CD4-positive, alpha-beta T cell treated with Interleukin-4 for 1 hour (primary cell): Measurements from ENCODE around the gene SHC4.
A peak's percentile ranks its signal among the peaks of the same experiment; 100 is the strongest.
"Not testable (repeated sequence)": the region's sequence is repeated elsewhere in the genome, so short reads cannot be mapped to it uniquely, and the experiment has no call there.

Experiments used
- DNase-seq, 2 donors: peaks; one replicate each; pipeline ENCODE4 v3.0.0-alpha.2; 2020 to 2022

Gene SHC4, protein sequence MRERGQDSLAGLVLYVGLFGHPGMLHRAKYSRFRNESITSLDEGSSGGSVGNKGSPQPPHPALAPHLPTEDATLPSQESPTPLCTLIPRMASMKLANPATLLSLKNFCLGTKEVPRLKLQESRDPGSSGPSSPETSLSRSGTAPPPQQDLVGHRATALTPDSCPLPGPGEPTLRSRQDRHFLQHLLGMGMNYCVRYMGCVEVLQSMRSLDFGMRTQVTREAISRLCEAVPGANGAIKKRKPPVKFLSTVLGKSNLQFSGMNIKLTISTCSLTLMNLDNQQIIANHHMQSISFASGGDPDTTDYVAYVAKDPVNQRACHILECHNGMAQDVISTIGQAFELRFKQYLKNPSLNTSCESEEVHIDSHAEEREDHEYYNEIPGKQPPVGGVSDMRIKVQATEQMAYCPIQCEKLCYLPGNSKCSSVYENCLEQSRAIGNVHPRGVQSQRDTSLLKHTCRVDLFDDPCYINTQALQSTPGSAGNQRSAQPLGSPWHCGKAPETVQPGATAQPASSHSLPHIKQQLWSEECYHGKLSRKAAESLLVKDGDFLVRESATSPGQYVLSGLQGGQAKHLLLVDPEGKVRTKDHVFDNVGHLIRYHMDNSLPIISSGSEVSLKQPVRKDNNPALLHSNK

DNA sequence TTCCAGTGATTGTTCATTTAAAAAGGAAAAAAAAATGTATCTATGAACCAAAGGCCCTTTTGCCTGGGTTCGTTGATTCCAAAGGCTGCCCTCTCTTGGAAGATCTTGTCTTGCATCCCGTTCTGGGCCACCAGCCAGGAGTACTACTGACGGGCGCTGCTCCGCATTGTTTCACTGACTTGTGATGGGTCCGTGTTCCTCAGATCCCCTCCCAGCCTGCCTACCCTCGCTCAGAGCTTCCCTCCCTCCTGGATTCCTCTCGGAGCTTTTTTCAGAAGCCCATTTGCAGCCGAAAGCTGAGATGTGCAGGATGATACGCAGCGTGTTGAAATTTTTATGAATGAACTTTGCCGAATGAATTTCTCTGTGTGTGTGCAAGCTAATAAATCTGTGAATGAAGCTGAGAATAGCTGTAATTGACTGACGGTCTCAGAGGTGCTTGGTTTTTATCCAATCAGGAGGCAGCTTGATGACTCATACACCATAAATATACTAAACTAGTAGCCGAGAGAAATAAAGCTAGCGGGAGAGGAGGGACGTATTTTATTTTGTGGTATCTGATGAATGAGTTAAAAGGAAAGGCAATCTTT is at the start of gene SHC4:
TSS of gene SHC4 (minus strand) at position 396 of the 590 bp plus-strand sequence. CDS start 904 bp downstream, outside the sequence.
- DNase-seq: peak in 1 of 2 donors; percentile 50

GRCh38 chr15:48999314-48999713 is 35.6 kb upstream of the SHC4 start:
- DNase-seq: no peak

DNA sequence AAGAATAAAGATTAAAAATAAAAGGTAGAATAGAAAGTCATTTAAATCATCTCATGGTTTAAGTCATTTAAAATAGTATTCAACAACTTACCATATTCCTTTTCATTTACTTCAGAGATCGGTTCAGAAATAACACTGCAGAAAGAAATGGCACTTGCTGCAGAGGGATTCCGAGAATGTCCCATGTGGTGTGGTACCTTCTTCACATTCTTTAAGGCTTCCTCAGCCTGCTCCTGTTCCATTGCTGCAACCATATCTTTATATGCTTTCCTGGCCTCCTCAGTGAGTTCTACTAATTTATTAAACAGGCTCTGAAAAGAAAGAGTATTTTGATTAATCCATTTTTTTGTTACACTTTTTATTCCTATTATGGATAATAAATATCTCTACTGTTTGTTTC is 32.6 kb upstream of the SHC4 start:
- DNase-seq: no peak

- no peak for DNase-seq
These were observed 29.7 kb upstream of the SHC4 start for GRCh38 chr15:48993380-48993779.

DNA sequence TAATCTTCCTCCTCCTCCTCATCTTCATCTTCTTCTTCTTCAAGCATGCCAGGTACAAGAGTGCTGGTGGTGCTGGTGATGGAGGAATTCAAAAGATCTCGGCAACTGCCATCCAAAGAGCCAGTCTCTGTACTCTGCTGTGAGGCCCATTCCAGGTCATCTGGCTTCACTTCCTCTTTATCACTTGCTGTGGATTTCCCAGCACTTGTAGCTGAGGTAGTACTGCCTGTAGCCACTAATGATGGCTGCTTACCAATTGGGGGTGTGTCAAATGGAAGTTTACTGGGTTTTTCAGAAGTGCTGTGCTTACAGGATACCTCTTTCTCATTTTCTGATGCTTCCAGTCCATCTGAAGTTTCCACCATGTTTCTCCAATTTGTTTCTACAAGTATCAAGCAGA is 28.8 kb upstream of the SHC4 start:
- DNase-seq: no peak

- DNase-seq: no peak
These were observed 28.4 kb upstream of the SHC4 start for GRCh38 chr15:48992096-48992495.

DNA sequence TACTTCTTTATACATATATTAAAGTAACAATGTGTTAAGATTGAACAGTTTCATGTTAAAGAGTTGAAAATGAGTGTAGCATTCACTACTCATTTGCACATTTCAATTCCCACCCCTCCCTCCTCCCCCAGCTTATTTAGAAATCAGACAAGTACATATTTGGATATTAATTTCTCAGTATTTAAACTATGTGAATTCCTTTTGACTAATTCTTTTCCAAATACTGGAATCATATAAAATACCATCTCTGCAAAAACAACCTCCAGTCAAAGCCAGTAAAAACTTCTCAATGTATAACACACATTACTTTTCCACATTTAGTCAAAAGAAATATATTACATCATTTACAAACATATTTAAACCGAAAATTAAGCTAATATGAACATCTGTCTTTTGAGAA is 25.5 kb upstream of the SHC4 start:
- DNase-seq: no peak

DNA sequence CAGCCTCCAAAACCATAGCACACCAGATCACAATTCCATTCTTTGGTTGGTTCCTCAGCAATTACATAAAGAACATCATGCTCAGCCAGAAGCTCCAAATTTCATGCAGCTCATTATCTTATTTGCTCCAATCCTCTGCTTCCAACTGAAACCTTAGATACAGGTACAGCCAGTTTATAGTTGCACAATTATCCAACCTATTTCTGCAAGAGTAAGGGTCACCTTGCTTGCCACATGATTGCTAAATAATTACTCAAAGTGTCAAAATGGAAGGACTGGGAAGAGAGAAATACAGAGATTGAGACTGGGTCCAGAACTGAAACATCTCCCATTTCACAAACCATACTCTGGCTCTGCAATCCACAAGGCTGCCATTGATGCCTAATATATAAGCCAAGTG is 23.4 kb upstream of the SHC4 start:
- no peak for DNase-seq

- no peak for DNase-seq
These were observed 22.5 kb upstream of the SHC4 start for GRCh38 chr15:48986240-48986639.

DNA sequence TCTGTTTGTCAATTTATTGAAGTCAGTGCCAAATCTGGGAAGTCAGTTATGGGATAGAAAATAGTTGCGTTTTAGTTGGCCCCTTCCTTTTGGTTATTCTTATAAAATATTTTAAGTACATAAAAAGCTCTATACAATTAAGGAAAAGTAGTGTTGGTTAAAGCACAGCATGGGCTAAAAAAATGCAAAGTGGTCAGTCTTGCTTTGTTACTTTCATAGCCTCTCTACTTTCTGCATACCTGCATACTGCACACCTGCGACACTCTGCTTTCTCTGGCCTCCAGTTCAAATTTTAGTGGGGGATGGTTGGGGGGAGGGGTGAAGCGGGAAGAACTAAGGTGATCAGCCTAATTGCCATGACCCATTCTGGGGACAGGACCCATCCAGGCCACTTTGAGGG is 21.8 kb upstream of the SHC4 start:
- DNase-seq: no peak

- no peak for DNase-seq
These were observed 21.2 kb upstream of the SHC4 start for GRCh38 chr15:48984811-48985352.

GRCh38 chr15:48984021-48984710 is 20.4 kb upstream of the SHC4 start:
- DNase-seq: no peak

DNA sequence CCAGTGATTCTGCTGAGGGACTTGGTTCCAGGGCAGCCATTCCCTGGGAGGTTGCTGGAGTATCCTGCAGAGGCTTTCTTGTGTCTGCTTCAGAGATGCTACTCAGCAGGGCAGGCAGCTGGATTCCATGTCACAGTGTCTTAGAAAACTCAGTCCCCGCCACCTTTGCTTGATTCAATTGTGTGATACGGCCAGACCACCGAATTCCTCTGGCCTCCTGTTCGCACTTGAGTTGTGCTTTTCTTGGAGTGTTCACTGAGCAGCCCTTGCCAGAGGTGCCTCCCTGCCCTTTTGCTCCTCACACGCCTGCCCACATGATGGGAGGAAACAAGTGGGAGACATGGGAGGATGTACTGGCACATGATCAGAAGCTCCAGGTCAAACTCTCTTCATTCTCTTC is 19.6 kb upstream of the SHC4 start:
- DNase-seq: no peak

DNA sequence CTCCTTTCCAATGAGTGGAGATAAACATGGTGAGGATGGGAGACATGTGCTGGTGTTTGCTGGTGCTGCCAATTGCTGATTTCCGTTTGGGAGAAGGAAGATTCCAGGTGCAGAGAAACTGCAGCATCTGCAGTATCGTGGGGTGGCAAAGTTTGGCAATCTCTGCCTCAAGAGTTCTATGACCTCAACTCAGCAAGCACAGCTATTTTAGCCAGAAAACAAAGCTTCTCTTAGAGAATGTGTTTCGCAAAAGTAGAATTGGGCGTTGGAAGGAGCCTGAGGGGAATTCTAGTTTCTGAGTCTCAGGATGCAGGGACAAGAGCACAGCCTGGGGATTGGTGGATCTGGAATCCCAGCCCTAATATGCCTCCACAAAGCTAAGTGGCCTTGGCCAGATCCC is 18.2 kb upstream of the SHC4 start:
- DNase-seq: no peak

DNA sequence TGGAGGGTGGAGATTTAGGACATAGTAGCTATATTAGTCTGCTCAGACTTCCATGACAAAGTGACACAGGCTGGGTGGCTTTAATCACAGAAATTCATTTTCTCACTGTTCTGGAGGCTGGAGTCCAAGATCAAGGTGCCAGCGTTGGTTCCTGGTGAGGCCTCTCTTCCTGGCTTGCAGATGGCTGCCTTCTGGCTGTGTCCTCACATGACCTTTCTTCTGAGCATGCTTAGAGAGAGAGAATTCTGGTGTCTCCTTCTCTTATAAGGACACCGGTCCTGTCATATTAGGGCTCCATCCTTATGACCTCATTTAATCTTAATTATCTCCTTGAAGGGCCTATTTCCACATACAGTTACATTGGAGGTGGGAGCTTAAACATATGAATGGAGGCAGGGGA is 14.9 kb upstream of the SHC4 start:
- DNase-seq: no peak

- DNase-seq: no peak
These were observed 12.8 kb upstream of the SHC4 start for GRCh38 chr15:48976444-48977088.

DNA sequence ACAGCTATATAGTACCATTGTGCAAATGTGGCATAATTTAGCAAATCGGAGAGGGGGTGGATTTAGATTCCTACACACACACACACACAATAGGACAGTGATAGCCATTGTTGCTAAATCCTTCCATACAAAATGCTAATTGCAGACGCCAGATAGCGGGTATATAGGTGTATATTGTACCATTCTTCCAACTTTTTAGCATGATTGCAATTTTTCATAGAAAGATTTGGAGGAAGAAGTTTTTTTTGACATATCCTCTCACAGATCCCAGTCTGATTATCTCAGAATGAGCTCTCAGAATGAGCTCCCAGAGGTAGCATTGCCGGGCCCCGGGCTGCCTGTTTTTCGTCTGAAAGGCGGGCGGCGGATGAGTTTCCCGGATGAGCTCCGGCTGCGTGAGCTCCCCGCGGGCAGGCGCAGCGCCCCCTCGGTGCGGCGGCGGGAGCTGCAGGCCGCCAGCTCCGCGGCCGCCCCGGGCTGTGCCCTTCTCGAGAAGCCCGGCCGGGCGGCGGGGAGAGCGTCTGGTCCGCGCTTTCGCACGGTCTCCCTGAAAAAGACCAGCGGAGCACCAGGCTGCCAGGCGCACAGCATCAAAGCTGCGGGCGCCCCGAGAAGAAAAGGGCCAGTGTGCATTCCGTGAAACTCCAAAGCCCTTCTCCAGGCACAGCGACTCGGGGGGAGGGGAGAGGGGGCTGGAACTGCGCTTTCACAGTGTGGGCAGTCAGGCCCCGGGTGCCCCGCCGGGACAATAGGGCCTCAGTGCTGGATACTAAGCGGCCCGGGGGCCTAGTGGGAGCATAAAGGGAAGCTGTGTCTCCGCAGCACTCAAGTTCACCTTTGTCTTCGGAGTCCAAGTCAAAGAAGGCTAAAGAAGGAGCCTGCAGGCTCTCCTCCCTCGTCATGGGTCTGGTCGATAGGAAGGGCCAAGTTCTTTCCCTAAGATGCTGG is 12.0 kb upstream of the SHC4 start:
- DNase-seq: peak; percentile 65 to 67

GRCh38 chr15:48974882-48975281 is 11.2 kb upstream of the SHC4 start:
- DNase-seq: no peak

DNA sequence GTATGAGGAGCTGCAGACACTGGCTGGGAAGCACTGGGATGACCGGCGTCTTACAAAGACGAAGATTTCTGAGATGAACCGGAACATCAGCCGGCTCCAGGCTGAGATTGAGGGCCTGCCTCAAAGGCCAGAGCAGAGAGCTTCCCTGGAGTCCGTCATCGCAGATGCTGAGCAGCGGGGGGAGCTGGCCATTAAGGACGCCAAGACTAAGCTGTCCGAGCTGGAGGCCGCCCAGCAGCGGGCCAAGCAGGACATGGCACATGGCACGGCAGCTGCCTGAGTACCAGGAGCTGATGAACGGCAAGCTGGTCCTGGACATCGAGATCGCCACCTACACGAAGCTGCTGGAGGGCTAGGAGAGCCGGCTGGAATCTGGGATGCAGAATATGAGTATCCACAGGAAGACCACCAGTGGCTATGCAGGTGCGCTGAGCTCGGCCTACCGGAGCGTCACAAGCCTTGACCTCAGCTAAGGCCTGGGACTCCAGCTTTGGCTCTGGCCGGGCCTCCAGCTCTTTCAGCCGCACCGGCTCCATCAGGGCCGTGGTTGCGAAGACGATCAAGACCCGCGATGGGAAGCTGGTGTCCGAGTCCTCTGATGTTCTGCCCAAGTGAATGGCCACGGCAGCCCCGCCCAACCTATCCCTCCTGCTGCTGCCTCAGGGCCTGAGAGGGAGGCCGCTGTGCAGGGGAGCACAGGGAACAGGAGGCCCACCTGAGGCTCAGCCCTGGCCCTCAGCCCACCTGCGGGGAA is 9.2 kb upstream of the SHC4 start:
- no peak for DNase-seq

DNA sequence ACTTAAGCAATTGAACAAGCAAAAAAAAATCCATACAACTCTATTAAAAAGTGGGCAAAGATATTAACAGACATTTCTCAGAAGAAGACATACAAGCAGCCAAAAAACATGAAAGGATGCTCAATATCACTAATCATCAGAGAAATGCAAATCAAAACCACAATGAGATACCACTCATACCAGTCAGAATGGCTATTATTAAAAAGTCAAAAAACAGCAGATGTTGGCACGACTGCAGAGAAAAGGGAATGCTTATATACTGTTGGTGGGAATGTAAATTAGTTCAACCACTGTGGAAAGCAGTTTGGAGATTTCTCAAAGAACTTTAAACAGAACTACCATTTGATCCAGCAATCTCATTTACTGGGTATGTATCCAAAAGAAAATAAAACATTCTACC is 7.2 kb upstream of the SHC4 start:
- DNase-seq: not testable (repeated sequence)

DNA sequence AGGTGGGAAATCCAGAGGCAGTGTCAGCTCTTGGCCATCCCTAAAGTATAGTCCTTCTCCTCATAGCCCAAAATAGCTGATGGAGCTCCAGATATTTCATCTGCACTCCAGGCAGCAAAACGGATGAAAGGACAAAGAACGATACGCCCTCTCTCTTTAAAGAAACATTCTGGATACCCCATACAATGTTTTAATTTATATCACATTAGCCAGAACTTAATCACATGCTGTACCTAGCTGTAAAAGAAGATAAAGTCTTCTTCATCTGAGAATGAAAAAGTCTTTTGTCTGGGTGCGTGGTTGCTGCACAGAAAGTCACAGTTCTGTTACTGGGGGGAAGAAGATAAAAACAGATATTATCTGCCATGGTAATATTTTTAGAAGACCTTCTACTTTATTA is 4.3 kb upstream of the SHC4 start:
- no peak for DNase-seq
